ENCODE results near the gene ATP11B.

GRCh38 chr3:182746959-182747358 lies 46.3 kb upstream of the ATP11B start:
- TF ChIP-seq, protein P1, sequence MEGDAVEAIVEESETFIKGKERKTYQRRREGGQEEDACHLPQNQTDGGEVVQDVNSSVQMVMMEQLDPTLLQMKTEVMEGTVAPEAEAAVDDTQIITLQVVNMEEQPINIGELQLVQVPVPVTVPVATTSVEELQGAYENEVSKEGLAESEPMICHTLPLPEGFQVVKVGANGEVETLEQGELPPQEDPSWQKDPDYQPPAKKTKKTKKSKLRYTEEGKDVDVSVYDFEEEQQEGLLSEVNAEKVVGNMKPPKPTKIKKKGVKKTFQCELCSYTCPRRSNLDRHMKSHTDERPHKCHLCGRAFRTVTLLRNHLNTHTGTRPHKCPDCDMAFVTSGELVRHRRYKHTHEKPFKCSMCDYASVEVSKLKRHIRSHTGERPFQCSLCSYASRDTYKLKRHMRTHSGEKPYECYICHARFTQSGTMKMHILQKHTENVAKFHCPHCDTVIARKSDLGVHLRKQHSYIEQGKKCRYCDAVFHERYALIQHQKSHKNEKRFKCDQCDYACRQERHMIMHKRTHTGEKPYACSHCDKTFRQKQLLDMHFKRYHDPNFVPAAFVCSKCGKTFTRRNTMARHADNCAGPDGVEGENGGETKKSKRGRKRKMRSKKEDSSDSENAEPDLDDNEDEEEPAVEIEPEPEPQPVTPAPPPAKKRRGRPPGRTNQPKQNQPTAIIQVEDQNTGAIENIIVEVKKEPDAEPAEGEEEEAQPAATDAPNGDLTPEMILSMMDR (IDR thresholded peaks at IDR 0.05), result no peak
- TF ChIP-seq POLR2A (IDR thresholded peaks at IDR 0.05), result no peak

Data from body of pancreas (tissue), 4 donors.